A673 (cell line): Measurements from ENCODE around the gene ABCA7. TPM values are rescaled to one million over a fixed set of nuclear protein-coding genes. Genes with fewer than 3 reads are reported as not detected.

ENCODE experiments used
- BruUV-seq: library from RNA; stranded (reverse); fragments of 400-500 nt; replicated peaks from 2 replicates; lab custom pipeline; 2021; lab: Mats Ljungman, UMichigan
- CTCF ChIA-PET: fragments of 300-600 bp; sonication (Branson Sonifier 250); formaldehyde crosslinking; loops from one replicate; lab custom pipeline; 2022; ENCODE audit warnings: antibody characterized with exemption; lab: Charles Lee
- POLR2A ChIA-PET: fragments of 300-600 bp; sonication (Branson Sonifier 250); formaldehyde crosslinking; loops from one replicate; lab custom pipeline; 2022; ENCODE audit warnings: antibody characterized with exemption; ENCODE audit not compliant: low non-redundant PET; lab: Charles Lee
- DNase-seq: peaks from one replicate; pipeline ENCODE4 v3.0.0-alpha.2; 2015; ENCODE audit warnings: low spot score
- H3K27ac ChIP-seq: fragments of 200-600 bp; sonication (generic); 2 replicates; pipeline ENCODE4 v1.5.1; 2016; ENCODE audit warnings: mixed run types, low read depth, mild to moderate bottlenecking, mixed read lengths, antibody characterized with exemption, low read length; ENCODE audit not compliant: poor library complexity, severe bottlenecking
- H3K27me3 ChIP-seq: fragments of 200-600 bp; sonication (generic); replicated peaks from 2 replicates; pipeline ENCODE4 v1.6.1; 2017; ENCODE audit warnings: mixed run types, low read depth, mild to moderate bottlenecking, mixed read lengths, antibody characterized with exemption, low read length; ENCODE audit not compliant: insufficient read depth, poor library complexity
- H3K36me3 ChIP-seq: fragments of 200-600 bp; sonication (generic); 2 replicates; pipeline ENCODE4 v1.6.1; 2016; ENCODE audit warnings: mixed run types, mild to moderate bottlenecking, mixed read lengths, antibody characterized with exemption, low read length; ENCODE audit not compliant: insufficient read depth, poor library complexity, severe bottlenecking
- H3K4me1 ChIP-seq: fragments of 200-600 bp; sonication (generic); 2 replicates; pipeline ENCODE4 v1.6.1; 2017; ENCODE audit warnings: mixed run types, mild to moderate bottlenecking, mixed read lengths, antibody characterized with exemption, low read length; ENCODE audit not compliant: insufficient read depth, poor library complexity, severe bottlenecking
- H3K4me3 ChIP-seq: fragments of 200-600 bp; sonication (generic); 2 replicates; pipeline ENCODE4 v1.5.1; 2016; ENCODE audit warnings: low read depth, mixed run types, mild to moderate bottlenecking, mixed read lengths, low read length; ENCODE audit not compliant: poor library complexity, severe bottlenecking
- H3K9me3 ChIP-seq: fragments of 200-600 bp; sonication (generic); 2 replicates; pipeline ENCODE4 v1.6.1; 2016; ENCODE audit warnings: mixed run types, low read depth, mild to moderate bottlenecking, mixed read lengths, antibody characterized with exemption, low read length; ENCODE audit not compliant: poor library complexity, severe bottlenecking
- EZH2 ChIP-seq: fragments of 200-600 bp; sonication (generic); IDR thresholded peaks from 2 replicates; pipeline ENCODE4 v1.6.1; 2017; ENCODE audit warnings: borderline replicate concordance, low read depth, mild to moderate bottlenecking, mixed read lengths, antibody characterized with exemption, low read length; ENCODE audit not compliant: poor library complexity, severe bottlenecking
- intact Hi-C: fragments of 100-400 bp; cut with micrococcal nuclease; formaldehyde crosslinking; loops from one replicate; pipeline ENCODE4 v1.10.0; 2022; ENCODE audit not compliant: unreplicated experiment
- total RNA-seq: library from RNA; stranded (reverse); gene quantifications from 2 replicates; pipeline ENCODE4 v1.2.3, GENCODE V29; 2021
- TF ChIP-seq, protein P1 (sequence below): fragments of 300-800, 200-600 bp; sonication (generic); conservative IDR thresholded peaks from 2 replicates; pipeline ENCODE4 v1.5.1; 2017; ENCODE audit warnings: low read depth, mild to moderate bottlenecking, antibody characterized with exemption, low read length, moderate library complexity, mixed read lengths

Gene ABCA7
- total RNA-seq, 1 experiment from 2014 or later = 12.0 TPM

DNA sequence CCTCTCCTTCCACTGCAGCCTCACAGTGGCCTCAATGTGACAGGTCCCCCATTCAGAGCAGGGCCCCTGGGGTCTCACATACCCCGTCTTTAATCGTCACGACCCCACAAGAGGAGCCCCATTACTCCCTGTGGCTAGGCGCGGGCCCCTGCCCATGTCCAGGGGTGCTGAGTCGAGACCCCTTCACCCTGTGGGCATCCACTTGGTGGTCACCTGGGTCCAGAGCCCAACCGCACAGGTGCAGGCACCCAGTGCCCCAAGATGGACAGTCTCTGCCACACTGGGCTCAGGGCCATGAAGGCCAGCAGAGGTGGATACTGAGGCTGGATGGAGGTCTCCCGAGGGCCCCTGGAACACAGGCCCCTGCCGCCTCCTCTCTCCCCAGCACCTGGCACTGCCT, 22.0 kb upstream of the ABCA7 start:
- H3K27ac ChIP-seq = peak overlapping the region; percentile 61
- H3K4me1 ChIP-seq = peaks cover 30% of the 10 kb centered on the region
- H3K27me3 ChIP-seq = no peaks in the 10 kb centered on the region
- no peak for DNase-seq
- intact Hi-C loops = no loop called here
- ChIA-PET CTCF (no interaction called here), POLR2A (no interaction called here)
- no peaks in the 10 kb centered on the region for H3K9me3 ChIP-seq
- TF ChIP-seq, protein P1, sequence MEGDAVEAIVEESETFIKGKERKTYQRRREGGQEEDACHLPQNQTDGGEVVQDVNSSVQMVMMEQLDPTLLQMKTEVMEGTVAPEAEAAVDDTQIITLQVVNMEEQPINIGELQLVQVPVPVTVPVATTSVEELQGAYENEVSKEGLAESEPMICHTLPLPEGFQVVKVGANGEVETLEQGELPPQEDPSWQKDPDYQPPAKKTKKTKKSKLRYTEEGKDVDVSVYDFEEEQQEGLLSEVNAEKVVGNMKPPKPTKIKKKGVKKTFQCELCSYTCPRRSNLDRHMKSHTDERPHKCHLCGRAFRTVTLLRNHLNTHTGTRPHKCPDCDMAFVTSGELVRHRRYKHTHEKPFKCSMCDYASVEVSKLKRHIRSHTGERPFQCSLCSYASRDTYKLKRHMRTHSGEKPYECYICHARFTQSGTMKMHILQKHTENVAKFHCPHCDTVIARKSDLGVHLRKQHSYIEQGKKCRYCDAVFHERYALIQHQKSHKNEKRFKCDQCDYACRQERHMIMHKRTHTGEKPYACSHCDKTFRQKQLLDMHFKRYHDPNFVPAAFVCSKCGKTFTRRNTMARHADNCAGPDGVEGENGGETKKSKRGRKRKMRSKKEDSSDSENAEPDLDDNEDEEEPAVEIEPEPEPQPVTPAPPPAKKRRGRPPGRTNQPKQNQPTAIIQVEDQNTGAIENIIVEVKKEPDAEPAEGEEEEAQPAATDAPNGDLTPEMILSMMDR = no peak
- H3K36me3 ChIP-seq = peaks cover 16% of the 10 kb centered on the region
- no peak overlapping the region for H3K4me3 ChIP-seq
- no TSS peak for BruUV-seq

GRCh38 chr19:1018393-1018792, 21.5 kb upstream of the ABCA7 start:
- Histone ChIP-seq H3K4me1 (peaks cover 30% of the 10 kb centered on the region), H3K27me3 (no peaks in the 10 kb centered on the region), H3K36me3 (peaks cover 11% of the 10 kb centered on the region), H3K4me3 (no peak overlapping the region), H3K27ac (peak overlapping the region; percentile 61), H3K9me3 (no peaks in the 10 kb centered on the region)
- no TSS peak for BruUV-seq
- ChIA-PET POLR2A (no interaction called here), CTCF (no interaction called here)
- TF ChIP-seq EZH2 = no peak
- TF ChIP-seq, protein P1 = no peak
- no peak for DNase-seq
- intact Hi-C loops = no loop called here

GRCh38 chr19:1018932-1019615, 20.8 kb upstream of the ABCA7 start:
- intact Hi-C loops = no loop called here
- Histone ChIP-seq H3K4me1 (peaks cover 30% of the 10 kb centered on the region), H3K27ac (peak overlapping the region; percentile 98), H3K36me3 (peaks cover 6% of the 10 kb centered on the region), H3K4me3 (peak overlapping the region; percentile 100), H3K9me3 (no peaks in the 10 kb centered on the region), H3K27me3 (no peaks in the 10 kb centered on the region)
- ChIA-PET CTCF (no interaction called here), POLR2A (interaction anchor here (0.6 kb wide), 1 partner anchor 98 kb away, joined by 9 read pairs; no protein-coding TSS in a partner anchor)
- no peak for DNase-seq
- BruUV-seq = no TSS peak
- no peak for TF ChIP-seq EZH2
- TF ChIP-seq, protein P1 = no peak
